Measurements from ENCODE around the gene JUNB.

GRCh38 chr19:12800466-12800770 is 9.1 kb downstream of the JUNB start:
- TF ChIP-seq POLR2A (IDR thresholded peaks at IDR 0.05; ENCODE audit: low read depth, low read length) (no peak), POLR2AphosphoS5 (IDR thresholded peaks at IDR 0.05; ENCODE audit: low read depth, low read length) (no peak), TAF1 (IDR thresholded peaks at IDR 0.05; ENCODE audit: borderline replicate concordance, low read depth, low read length) (no peak)
